Daoy (cell line): Measurements from ENCODE around the gene SCAF8. TPM values are rescaled to one million over a fixed set of nuclear protein-coding genes. Genes with fewer than 3 reads are reported as not detected.
"Not testable (repeated sequence)": the region's sequence is repeated elsewhere in the genome, so short reads cannot be mapped to it uniquely, and the experiment has no call there.

Experiments
- DNase-seq: peaks from one replicate; pipeline ENCODE4 v3.0.0-alpha.2; 2015; ENCODE audit warnings: low read depth
- total RNA-seq: library from RNA; depleted of rRNA; stranded (reverse); fragments of >200 nt; shearing (Covaris generic); gene quantifications from 2 replicates; pipeline ENCODE4 v1.2.3, GENCODE V29; 2014

The SCAF8 gene
- total RNA-seq, 1 experiment from 2014 or later: 20.9 TPM

- no peak for DNase-seq
Measured at GRCh38 chr6:154736618-154737259, 3.5 kb downstream of the SCAF8 start.

- DNase-seq: no peak
Measured at GRCh38 chr6:154737424-154737823, 4.2 kb downstream of the SCAF8 start.

- no peak for DNase-seq
Measured at GRCh38 chr6:154738551-154738961, 5.3 kb downstream of the SCAF8 start.

- no peak for DNase-seq
Measured at GRCh38 chr6:154740658-154741057, 7.4 kb downstream of the SCAF8 start.

GRCh38 chr6:154742891-154743290, 9.7 kb downstream of the SCAF8 start:
- no peak for DNase-seq

GRCh38 chr6:154744029-154744745, 11.0 kb downstream of the SCAF8 start:
- DNase-seq: not testable (repeated sequence)

- DNase-seq: no peak
Measured at GRCh38 chr6:154745243-154745642, 12.0 kb downstream of the SCAF8 start.

GRCh38 chr6:154749341-154749740, 16.1 kb downstream of the SCAF8 start:
- DNase-seq: no peak

GRCh38 chr6:154751011-154751800, 18.0 kb downstream of the SCAF8 start:
- DNase-seq: no peak

GRCh38 chr6:154752022-154752421, 18.8 kb downstream of the SCAF8 start:
- no peak for DNase-seq

GRCh38 chr6:154754152-154754551, 20.9 kb downstream of the SCAF8 start:
- DNase-seq: peak; percentile 49

- no peak for DNase-seq
Measured at GRCh38 chr6:154757352-154758050, 24.3 kb downstream of the SCAF8 start.

- DNase-seq: no peak
Measured at GRCh38 chr6:154758125-154758524, 24.9 kb downstream of the SCAF8 start.

GRCh38 chr6:154763650-154764049, 30.4 kb downstream of the SCAF8 start:
- no peak for DNase-seq

- no peak for DNase-seq
Measured at GRCh38 chr6:154765273-154765672, 32.1 kb downstream of the SCAF8 start.

- no peak for DNase-seq
Measured at GRCh38 chr6:154766288-154766687, 33.1 kb downstream of the SCAF8 start.

GRCh38 chr6:154767003-154767723, 33.9 kb downstream of the SCAF8 start:
- DNase-seq: no peak

GRCh38 chr6:154768280-154768679, 35.1 kb downstream of the SCAF8 start:
- DNase-seq: no peak

GRCh38 chr6:154773610-154774089, 40.4 kb downstream of the SCAF8 start:
- DNase-seq: no peak

- DNase-seq: not testable (repeated sequence)
Measured at GRCh38 chr6:154779157-154779556, 45.9 kb downstream of the SCAF8 start.

- DNase-seq: no peak
Measured at GRCh38 chr6:154782193-154782592, 49.0 kb downstream of the SCAF8 start.
